IMR-90 (cell line): ENCODE measurements around the gene ORC4. TPM values are rescaled to one million over a fixed set of nuclear protein-coding genes. Genes with fewer than 3 reads are reported as not detected.

ENCODE experiments used
- ATAC-seq: fragments of 200-7000 bp; cut with Tn5 transposase; 2 replicates; pipeline ENCODE4 v1.9.1; 2020; ENCODE audit warnings: low read depth, mild to moderate bottlenecking, moderate library complexity
- BruUV-seq: library from RNA; stranded (reverse); fragments of 400-500 nt; replicated peaks from 2 replicates; lab custom pipeline; 2021; lab: Mats Ljungman, UMichigan
- CTCF ChIA-PET: fragments of 300-600 bp; formaldehyde crosslinking; extraction: SDS; loops from one replicate; lab custom pipeline; 2021; ENCODE audit warnings: antibody characterized with exemption; lab: Yijun Ruan, JAX
- POLR2A ChIA-PET: fragments of 300-600 bp; sonication (Branson Sonifier 250); formaldehyde crosslinking; loops from one replicate; lab custom pipeline; 2022; ENCODE audit warnings: antibody characterized with exemption; ENCODE audit not compliant: unreplicated experiment; lab: Charles Lee
- DNase-seq: peaks from one replicate; pipeline ENCODE4 v3.0.0; 2013
- H2AFZ ChIP-seq: replicated peaks from 2 replicates; pipeline ENCODE3; 2013; ENCODE audit warnings: low read length, mild to moderate bottlenecking; ENCODE audit not compliant: poor library complexity
- H2AK5ac ChIP-seq: 2 replicates; pipeline ENCODE4 v1.6.1; 2013; ENCODE audit warnings: low read depth, low read length, inconsistent platforms
- H2AK9ac ChIP-seq: replicated peaks from 2 replicates; pipeline ENCODE3; 2013; ENCODE audit warnings: mild to moderate bottlenecking, low read depth, low read length, moderate library complexity; ENCODE audit not compliant: poor library complexity
- H2BK120ac ChIP-seq: 2 replicates; pipeline ENCODE4 v1.6.1; 2013; ENCODE audit warnings: low read depth, low read length, inconsistent platforms
- H2BK15ac ChIP-seq: 3 replicates; pipeline ENCODE4 v1.6.1; 2013; ENCODE audit warnings: low read depth, low read length, inconsistent platforms
- H2BK20ac ChIP-seq: 2 replicates; pipeline ENCODE4 v1.6.1; 2013; ENCODE audit warnings: low read depth, mild to moderate bottlenecking, inconsistent platforms, low read length, moderate library complexity
- H2BK5ac ChIP-seq: 2 replicates; pipeline ENCODE4 v1.6.1; 2013; ENCODE audit warnings: mild to moderate bottlenecking, low read depth, low read length, inconsistent platforms; ENCODE audit not compliant: poor library complexity, severe bottlenecking
- H3K14ac ChIP-seq: replicated peaks from 2 replicates; pipeline ENCODE4 v1.6.1; 2013; ENCODE audit warnings: low read depth, low read length, inconsistent platforms
- H3K18ac ChIP-seq: 2 replicates; pipeline ENCODE4 v1.6.1; 2013; ENCODE audit warnings: low read depth, low read length, control low read depth
- H3K23ac ChIP-seq: 2 replicates; pipeline ENCODE4 v1.6.1; 2013; ENCODE audit warnings: low read depth, low read length, inconsistent platforms
- H3K27ac ChIP-seq: 2 replicates; pipeline ENCODE4 v1.5.1; 2013; ENCODE audit warnings: mild to moderate bottlenecking, control low read depth, low read length; ENCODE audit not compliant: insufficient read depth
- H3K27me3 ChIP-seq: 2 replicates; pipeline ENCODE4 v1.6.1; 2013; ENCODE audit warnings: low read length; ENCODE audit not compliant: control insufficient read depth, insufficient read depth
- H3K36me3 ChIP-seq: 2 replicates; pipeline ENCODE4 v1.6.1; 2013; ENCODE audit warnings: low read length, mixed read lengths; ENCODE audit not compliant: control insufficient read depth, insufficient read depth
- H3K4ac ChIP-seq: 2 replicates; pipeline ENCODE4 v1.6.1; 2013; ENCODE audit warnings: low read depth, low read length, inconsistent platforms
- H3K4me1 ChIP-seq: 2 replicates; pipeline ENCODE4 v1.6.1; 2013; ENCODE audit warnings: low read length, mixed read lengths; ENCODE audit not compliant: control insufficient read depth, insufficient read depth
- H3K4me2 ChIP-seq: 2 replicates; pipeline ENCODE4 v1.6.1; 2013; ENCODE audit warnings: low read depth, mild to moderate bottlenecking, control low read depth, low read length, moderate library complexity
- H3K4me3 ChIP-seq: 2 replicates; pipeline ENCODE4 v1.5.1; 2013; ENCODE audit warnings: low read depth, mild to moderate bottlenecking, control low read depth, low read length, moderate library complexity; ENCODE audit not compliant: insufficient read depth
- H3K56ac ChIP-seq: 2 replicates; pipeline ENCODE4 v1.6.1; 2013; ENCODE audit warnings: low read length, inconsistent platforms; ENCODE audit not compliant: insufficient read depth; ENCODE audit errors: extremely low read depth
- H3K79me1 ChIP-seq, 2 experiments: 2 replicates each; pipeline ENCODE4 v1.6.1; 2013; ENCODE audit warnings: low read length in 2 of 2, inconsistent platforms in 1 of 2, low read depth in 1 of 2
- H3K9ac ChIP-seq: 2 replicates; pipeline ENCODE4 v1.6.1; 2013; ENCODE audit warnings: low read depth, low read length, control low read depth
- H3K9me1 ChIP-seq: 2 replicates; pipeline ENCODE4 v1.6.1; 2013; ENCODE audit warnings: low read length, inconsistent platforms; ENCODE audit not compliant: insufficient read depth
- H3K9me3 ChIP-seq: 2 replicates; pipeline ENCODE4 v1.6.1; 2013; ENCODE audit warnings: low read length; ENCODE audit not compliant: control insufficient read depth, insufficient read depth
- H4K20me1 ChIP-seq: 2 replicates; pipeline ENCODE4 v1.6.1; 2013; ENCODE audit warnings: low read length, inconsistent platforms; ENCODE audit not compliant: insufficient read depth
- H4K5ac ChIP-seq: 2 replicates; pipeline ENCODE4 v1.6.1; 2013; ENCODE audit warnings: mild to moderate bottlenecking, low read depth, low read length, control low read depth
- H4K8ac ChIP-seq, 2 experiments: 2 replicates each; pipeline ENCODE4 v1.6.1; 2013; ENCODE audit warnings: low read depth in 2 of 2, low read length in 2 of 2, control low read depth in 1 of 2, inconsistent platforms in 1 of 2
- H4K91ac ChIP-seq: 2 replicates; pipeline ENCODE4 v1.6.1; 2013; ENCODE audit warnings: low read depth, low read length, inconsistent platforms; ENCODE audit not compliant: insufficient read depth
- FOS ChIP-seq: fragments of 150-350 bp; IDR thresholded peaks from 2 replicates; pipeline ENCODE4 v1.6.1; 2016; ENCODE audit warnings: low read depth, low read length
- POLR2A ChIP-seq: IDR thresholded peaks from 2 replicates; pipeline ENCODE4 v1.6.1; 2012; ENCODE audit warnings: mild to moderate bottlenecking, low read depth, low read length
- WGBS, 2 experiments: methylation state at CpG; one replicate each; pipeline versions ENCODE4 v1.1.5 to v1.1.7; 2013; ENCODE audit warnings: missing lambda C conversion rate in 2 of 2; ENCODE audit not compliant: insufficient read length in 1 of 2; ENCODE audit errors: extremely low coverage in 2 of 2; 5-methylcytosine and 5-hydroxymethylcytosine counted together
- dilution Hi-C: fragments of 300-500 bp; cut with HindIII; formaldehyde crosslinking; loops from one replicate; pipeline ENCODE4 v1.14.3; 2018; ENCODE audit warnings: low sequenced_read_pairs; ENCODE audit not compliant: unreplicated experiment
- in situ Hi-C: fragments of 300-500 bp; cut with MboI; formaldehyde crosslinking; loops from 3 replicates; pipeline ENCODE4 v1.14.3; 2019; ENCODE audit warnings: low sequenced_read_pairs, inconsistent platforms, mixed read lengths
- intact Hi-C: fragments of 100-400 bp; cut with micrococcal nuclease; formaldehyde crosslinking; loops from 2 replicates; pipeline ENCODE4 v1.10.0; 2022
- polyA plus RNA-seq, 3 experiments: library from polyadenylated mRNA; depleted of rRNA; stranded (reverse); fragments of >200 nt; gene quantifications; 2 replicates each; pipeline ENCODE4 v1.2.3, GENCODE V29; 2012; ENCODE audit warnings: low replicate concordance in 1 of 3
- total RNA-seq: library from RNA; depleted of rRNA; stranded (reverse); fragments of >200 nt; gene quantifications from 2 replicates; pipeline ENCODE4 v1.2.3, GENCODE V29; 2012

Gene ORC4
- total and polyA plus RNA-seq, 2 of the 4 experiments (the other 2 are of a cell fraction): 20.6 to 23.5 TPM

GRCh38 chr2:148039783-148040182 is 19.2 kb upstream of the ORC4 start:
- H2AK9ac ChIP-seq: no peak overlapping the region
- WGBS, 2 experiments: no CpG with 5 or more reads among the region's 1 CpG
- intact Hi-C loops: no loop called here
- ChIA-PET CTCF (interaction anchor here (1.3 kb wide), 1 partner anchor 470 kb away, joined by 6 read pairs; no protein-coding TSS in a partner anchor), POLR2A (interaction anchor here (1.2 kb wide), 1 partner anchor 12 kb away, joined by 5 read pairs; no protein-coding TSS in a partner anchor)
- H3K9me3 ChIP-seq: no peaks in the 10 kb centered on the region
- dilution Hi-C loops: no loop called here
- ATAC-seq (no peak), DNase-seq (no peak)
- H3K27ac ChIP-seq: no peak overlapping the region
- H3K23ac ChIP-seq: no peak overlapping the region
- BruUV-seq: no TSS peak
- peaks cover 14 to 17% of the 10 kb centered on the region in 2 experiments for H3K79me1 ChIP-seq
- H3K36me3 ChIP-seq: no peaks in the 10 kb centered on the region; the same call in 1 of the 2 replicates
- in situ Hi-C loops: no loop called here
- H2BK5ac ChIP-seq: no peak overlapping the region
- H3K9me1 ChIP-seq: no peaks in the 10 kb centered on the region
- no peak overlapping the region for H4K8ac ChIP-seq
- H3K9ac ChIP-seq: no peak overlapping the region
- no peak overlapping the region for H4K91ac ChIP-seq
- peaks cover 3% of the 10 kb centered on the region; the same call in 1 of the 2 replicates for H4K20me1 ChIP-seq
- no peak overlapping the region for H3K4ac ChIP-seq
- no peak overlapping the region for H2BK20ac ChIP-seq
- H3K4me1 ChIP-seq: no peaks in the 10 kb centered on the region
- no peak overlapping the region for H2AK5ac ChIP-seq
- TF ChIP-seq FOS (no peak), POLR2A (no peak)
- no peak overlapping the region for H2AFZ ChIP-seq
- H2BK120ac ChIP-seq: no peak overlapping the region
- no peaks in the 10 kb centered on the region for H3K27me3 ChIP-seq
- no peak overlapping the region for H3K4me2 ChIP-seq
- H2BK15ac ChIP-seq: no peak overlapping the region
- no peak overlapping the region for H3K18ac ChIP-seq
- H4K5ac ChIP-seq: no peak overlapping the region
- no peak overlapping the region for H3K56ac ChIP-seq
- no peak overlapping the region for H3K14ac ChIP-seq
- H3K4me3 ChIP-seq: no peak overlapping the region
